ENCODE measurements around the gene CHCT1. TPM values are rescaled to one million over a fixed set of nuclear protein-coding genes. Genes with fewer than 3 reads are reported as not detected.

CHCT1 gene
- total RNA-seq, 1 donor: not detected

DNA sequence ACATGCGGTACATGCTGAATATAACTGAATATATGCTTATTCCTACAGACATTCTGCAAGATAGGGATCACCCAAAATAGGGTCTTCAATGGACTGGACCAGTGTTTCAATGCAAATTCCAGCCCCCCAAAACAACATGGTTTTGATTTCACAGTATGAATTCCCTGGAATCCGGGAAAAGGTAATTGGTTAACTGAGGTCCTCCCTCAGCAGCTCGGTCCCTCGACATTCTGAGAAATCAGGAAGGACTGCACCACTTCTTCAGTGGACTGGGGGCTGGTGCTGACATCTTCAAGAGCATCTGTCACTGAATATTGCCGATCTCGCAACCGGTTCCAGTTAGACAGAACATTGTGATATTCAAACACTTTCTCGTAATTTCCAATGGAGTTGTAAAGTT is 25.1 kb downstream of the CHCT1 start:
- TF ChIP-seq, protein P1, sequence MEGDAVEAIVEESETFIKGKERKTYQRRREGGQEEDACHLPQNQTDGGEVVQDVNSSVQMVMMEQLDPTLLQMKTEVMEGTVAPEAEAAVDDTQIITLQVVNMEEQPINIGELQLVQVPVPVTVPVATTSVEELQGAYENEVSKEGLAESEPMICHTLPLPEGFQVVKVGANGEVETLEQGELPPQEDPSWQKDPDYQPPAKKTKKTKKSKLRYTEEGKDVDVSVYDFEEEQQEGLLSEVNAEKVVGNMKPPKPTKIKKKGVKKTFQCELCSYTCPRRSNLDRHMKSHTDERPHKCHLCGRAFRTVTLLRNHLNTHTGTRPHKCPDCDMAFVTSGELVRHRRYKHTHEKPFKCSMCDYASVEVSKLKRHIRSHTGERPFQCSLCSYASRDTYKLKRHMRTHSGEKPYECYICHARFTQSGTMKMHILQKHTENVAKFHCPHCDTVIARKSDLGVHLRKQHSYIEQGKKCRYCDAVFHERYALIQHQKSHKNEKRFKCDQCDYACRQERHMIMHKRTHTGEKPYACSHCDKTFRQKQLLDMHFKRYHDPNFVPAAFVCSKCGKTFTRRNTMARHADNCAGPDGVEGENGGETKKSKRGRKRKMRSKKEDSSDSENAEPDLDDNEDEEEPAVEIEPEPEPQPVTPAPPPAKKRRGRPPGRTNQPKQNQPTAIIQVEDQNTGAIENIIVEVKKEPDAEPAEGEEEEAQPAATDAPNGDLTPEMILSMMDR (IDR thresholded peaks at IDR 0.05; ENCODE audit: insufficient read depth, low read length): no peak
- no peak for DNase-seq (ENCODE audit: low read depth)
- no peak overlapping the region for H3K4me3 ChIP-seq (ENCODE audit: low read depth, low read length)

DNA sequence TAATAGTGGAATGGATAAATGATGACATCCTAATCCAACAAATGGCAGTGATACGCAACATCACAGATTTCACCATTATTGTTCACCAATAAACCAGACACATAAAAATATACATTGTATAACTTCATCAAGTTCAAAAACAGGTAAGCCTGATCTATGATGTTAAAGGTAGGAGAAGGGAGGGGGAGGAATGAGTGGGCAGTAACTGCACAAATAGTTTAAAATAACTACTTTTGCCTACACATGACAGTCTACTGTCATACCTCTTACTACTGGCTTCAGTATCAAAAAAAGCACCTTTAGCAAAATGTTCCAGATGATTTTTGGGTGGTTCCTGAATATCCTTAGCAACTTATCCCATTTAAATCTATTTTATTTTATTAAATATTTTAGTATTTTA is 28.8 kb downstream of the CHCT1 start:
- DNase-seq (ENCODE audit: low read depth): no peak
- no peak overlapping the region for H3K4me3 ChIP-seq (ENCODE audit: low read depth, low read length)
- TF ChIP-seq, protein P1 (IDR thresholded peaks at IDR 0.05; ENCODE audit: insufficient read depth, low read length): no peak

DNA sequence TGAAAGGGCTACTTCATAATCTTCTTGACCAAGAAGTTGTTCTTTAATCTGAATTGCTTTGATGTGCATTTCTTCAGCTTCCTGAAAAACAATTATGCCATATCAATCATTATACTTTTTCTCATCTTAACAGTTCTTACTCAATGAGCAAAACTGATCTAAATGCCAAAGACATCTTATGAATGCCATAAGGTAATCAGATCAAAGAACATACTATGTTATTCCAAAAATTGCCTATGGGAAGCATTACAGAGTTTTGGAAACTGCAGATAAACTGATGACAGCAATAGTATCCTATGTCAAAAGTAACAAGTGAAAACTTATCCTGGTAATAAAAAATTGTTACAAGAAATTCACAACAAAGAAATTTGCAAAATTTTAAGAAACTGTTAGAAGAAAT is 29.7 kb downstream of the CHCT1 start:
- no peak for DNase-seq (ENCODE audit: low read depth)
- no peak overlapping the region for H3K4me3 ChIP-seq (ENCODE audit: low read depth, low read length)
- TF ChIP-seq, protein P1 (IDR thresholded peaks at IDR 0.05; ENCODE audit: insufficient read depth, low read length): no peak

DNA sequence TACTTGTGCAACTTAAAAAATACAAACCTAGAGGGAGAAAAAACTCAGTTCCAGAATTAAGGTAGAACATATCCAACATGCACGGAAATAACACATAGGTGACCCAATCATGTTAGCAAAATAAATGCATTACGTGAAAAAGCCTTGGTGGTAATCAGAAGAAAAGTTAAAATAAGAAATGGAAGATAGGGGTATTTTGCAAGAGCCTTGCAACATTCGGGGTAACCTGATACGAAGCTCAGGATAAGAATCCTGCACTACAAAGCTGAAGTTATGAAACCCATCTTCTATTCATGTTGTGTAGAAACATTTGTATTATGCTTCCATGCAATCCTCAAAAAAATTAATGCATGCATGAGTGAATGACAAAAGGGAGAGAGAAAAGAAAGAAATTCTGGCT is 33.1 kb downstream of the CHCT1 start:
- H3K4me3 ChIP-seq (ENCODE audit: low read depth, low read length): no peak overlapping the region
- TF ChIP-seq, protein P1 (IDR thresholded peaks at IDR 0.05; ENCODE audit: insufficient read depth, low read length): no peak
- DNase-seq (ENCODE audit: low read depth): peak; percentile 35

- no peak overlapping the region for H3K4me3 ChIP-seq (ENCODE audit: low read depth, low read length)
- no peak for DNase-seq (ENCODE audit: low read depth)
- TF ChIP-seq, protein P1 (IDR thresholded peaks at IDR 0.05; ENCODE audit: insufficient read depth, low read length): no peak
Measured at GRCh38 chr17:60457148-60457547, 34.9 kb downstream of the CHCT1 start.

DNA sequence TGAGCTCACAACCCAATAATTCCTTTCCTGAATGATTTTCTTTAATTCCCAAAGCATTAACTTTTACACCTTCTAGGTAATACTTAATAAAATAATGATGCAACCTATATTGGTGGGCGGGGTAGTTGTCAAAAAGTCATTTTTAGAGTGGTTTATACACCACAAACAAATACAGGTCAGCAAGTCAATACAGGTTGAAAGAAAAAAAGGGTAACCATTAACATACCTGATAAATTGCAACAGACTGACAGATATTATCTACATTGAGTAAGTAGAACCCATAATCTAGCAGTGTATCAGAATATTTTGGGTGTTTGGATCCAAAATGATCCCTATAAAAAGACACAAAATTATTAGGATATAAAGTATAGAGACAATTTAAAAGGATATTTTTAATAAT is 39.3 kb downstream of the CHCT1 start:
- TF ChIP-seq, protein P1 (IDR thresholded peaks at IDR 0.05; ENCODE audit: insufficient read depth, low read length): no peak
- DNase-seq (ENCODE audit: low read depth): no peak
- no peak overlapping the region for H3K4me3 ChIP-seq (ENCODE audit: low read depth, low read length)

- TF ChIP-seq, protein P1 (IDR thresholded peaks at IDR 0.05; ENCODE audit: insufficient read depth, low read length): no peak
- DNase-seq (ENCODE audit: low read depth): no peak
- no peak overlapping the region for H3K4me3 ChIP-seq (ENCODE audit: low read depth, low read length)
Measured at GRCh38 chr17:60463157-60463835, 41.0 kb downstream of the CHCT1 start.

All from fibroblast of the aortic adventitia (primary cell).